Erythroblast (primary cell): Measurements from ENCODE around the gene RAB29.

Experiments used
- GATA1 ChIP-seq: IDR thresholded peaks from 2 replicates; pipeline ENCODE4 v1.6.1; 2011; ENCODE audit warnings: low read depth, mild to moderate bottlenecking, control low read depth, low read length, moderate library complexity
- POLR2A ChIP-seq: IDR thresholded peaks from 2 replicates; pipeline ENCODE4 v1.6.1; 2011; ENCODE audit warnings: mild to moderate bottlenecking, low read length

GRCh38 chr1:205719015-205719414 is 56.3 kb downstream of the RAB29 start:
- TF ChIP-seq POLR2A = no peak
- no peak for TF ChIP-seq GATA1
